Fibroblast of lung (primary cell): Measurements from ENCODE around the gene OVOL1.

Experiments used
- EZH2 ChIP-seq: IDR thresholded peaks from 2 replicates; pipeline ENCODE4 v1.5.1; 2012; ENCODE audit warnings: low read length, control low read depth, mild to moderate bottlenecking; ENCODE audit errors: missing control alignments
- TF ChIP-seq, protein P1 (sequence below), 2 donors: IDR thresholded peaks in 1 of 2; conservative IDR thresholded peaks in 1 of 2; 1 replicate in 1 of 2; 2 replicates in 1 of 2; pipeline ENCODE4 v1.5.1; 2011 to 2012; ENCODE audit warnings: low read length in 2 of 2, control low read depth in 1 of 2, inconsistent platforms in 1 of 2, low read depth in 1 of 2, mild to moderate bottlenecking in 1 of 2

DNA sequence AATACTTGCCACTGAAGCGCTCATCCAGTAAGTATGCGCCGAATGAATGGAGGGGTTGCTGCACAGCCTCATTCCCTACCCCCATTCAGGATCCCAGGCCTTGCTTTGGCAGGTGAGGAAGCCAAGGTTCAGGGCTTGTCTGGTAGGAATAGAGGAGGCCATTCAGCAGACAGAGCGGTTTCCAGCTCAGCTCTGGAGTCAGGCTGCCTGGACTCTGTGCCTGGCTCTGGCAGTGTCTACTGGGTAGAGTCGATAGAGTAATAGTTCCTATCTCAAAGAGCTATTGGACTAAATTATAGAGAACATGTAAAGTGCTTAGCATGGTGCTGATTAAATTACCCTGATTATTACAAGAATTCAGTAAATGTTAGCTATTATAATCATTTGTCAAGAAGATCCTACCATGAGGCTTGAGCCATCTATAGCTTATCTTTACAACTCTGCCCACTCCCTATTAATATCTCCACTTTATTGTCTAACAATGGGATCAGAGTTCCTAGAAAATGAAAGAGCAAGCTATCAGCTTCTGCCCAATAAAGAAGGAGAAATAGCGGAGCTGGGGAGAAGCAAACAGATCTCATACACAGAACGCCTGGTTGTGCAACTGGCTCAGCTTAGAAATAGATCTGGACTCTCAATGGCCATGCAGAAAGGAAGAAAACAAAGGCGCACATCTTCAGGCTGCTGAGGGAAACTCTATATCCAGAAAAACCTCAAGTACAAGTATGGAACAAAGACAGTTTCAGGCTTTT is 40.3 kb downstream of the OVOL1 start:
- TF ChIP-seq EZH2, result no peak
- TF ChIP-seq, protein P1, sequence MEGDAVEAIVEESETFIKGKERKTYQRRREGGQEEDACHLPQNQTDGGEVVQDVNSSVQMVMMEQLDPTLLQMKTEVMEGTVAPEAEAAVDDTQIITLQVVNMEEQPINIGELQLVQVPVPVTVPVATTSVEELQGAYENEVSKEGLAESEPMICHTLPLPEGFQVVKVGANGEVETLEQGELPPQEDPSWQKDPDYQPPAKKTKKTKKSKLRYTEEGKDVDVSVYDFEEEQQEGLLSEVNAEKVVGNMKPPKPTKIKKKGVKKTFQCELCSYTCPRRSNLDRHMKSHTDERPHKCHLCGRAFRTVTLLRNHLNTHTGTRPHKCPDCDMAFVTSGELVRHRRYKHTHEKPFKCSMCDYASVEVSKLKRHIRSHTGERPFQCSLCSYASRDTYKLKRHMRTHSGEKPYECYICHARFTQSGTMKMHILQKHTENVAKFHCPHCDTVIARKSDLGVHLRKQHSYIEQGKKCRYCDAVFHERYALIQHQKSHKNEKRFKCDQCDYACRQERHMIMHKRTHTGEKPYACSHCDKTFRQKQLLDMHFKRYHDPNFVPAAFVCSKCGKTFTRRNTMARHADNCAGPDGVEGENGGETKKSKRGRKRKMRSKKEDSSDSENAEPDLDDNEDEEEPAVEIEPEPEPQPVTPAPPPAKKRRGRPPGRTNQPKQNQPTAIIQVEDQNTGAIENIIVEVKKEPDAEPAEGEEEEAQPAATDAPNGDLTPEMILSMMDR (conservative IDR thresholded peaks at IDR 0.05 in 1 of 2, IDR thresholded peaks at IDR 0.05 in 1 of 2; ENCODE audit: low read depth in 1 of 2, low read length in 2 of 2), result no peak
